ENCODE results near the gene HPCAL1. TPM values are rescaled to one million over a fixed set of nuclear protein-coding genes. Genes with fewer than 3 reads are reported as not detected.

The HPCAL1 gene
- total RNA-seq, 1 donor from 2014 or later, result 401 TPM

DNA sequence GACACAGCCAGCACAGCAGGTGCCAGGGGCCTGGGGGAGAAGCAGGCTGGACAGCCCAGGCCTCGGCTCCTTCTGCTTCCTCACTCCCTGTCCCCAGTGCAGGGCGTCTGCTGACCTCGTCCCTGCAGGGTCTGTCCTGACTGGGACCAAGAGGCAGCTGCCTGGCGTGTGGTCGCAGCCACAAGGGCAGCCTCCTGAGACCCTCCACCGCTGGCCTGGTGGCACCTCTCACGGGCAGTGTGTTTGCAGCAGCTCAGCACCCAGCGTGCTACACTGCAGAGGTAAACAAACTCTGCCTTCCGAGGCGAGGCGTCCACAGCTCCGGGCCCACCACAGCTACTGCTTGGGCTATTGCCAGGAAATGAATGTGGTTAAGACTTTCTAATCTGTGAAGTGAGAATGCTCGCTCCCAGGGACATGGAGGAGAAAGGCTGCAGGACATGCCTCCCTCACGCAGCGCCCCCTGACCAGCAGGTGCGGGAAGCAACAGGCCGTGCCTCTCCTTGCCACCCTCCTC is 46.1 kb upstream of the HPCAL1 start:
- Histone ChIP-seq H3K9me3 (no peaks in the 10 kb centered on the region), H3K27me3 (no peaks in the 10 kb centered on the region), H3K4me1 (no peaks in the 10 kb centered on the region), H3K27ac (no peak overlapping the region), H3K4me3 (no peak overlapping the region), H3K36me3 (no peaks in the 10 kb centered on the region)
- intact Hi-C loops (cut with DNase I), result no loop called here
- TF ChIP-seq, protein P1, sequence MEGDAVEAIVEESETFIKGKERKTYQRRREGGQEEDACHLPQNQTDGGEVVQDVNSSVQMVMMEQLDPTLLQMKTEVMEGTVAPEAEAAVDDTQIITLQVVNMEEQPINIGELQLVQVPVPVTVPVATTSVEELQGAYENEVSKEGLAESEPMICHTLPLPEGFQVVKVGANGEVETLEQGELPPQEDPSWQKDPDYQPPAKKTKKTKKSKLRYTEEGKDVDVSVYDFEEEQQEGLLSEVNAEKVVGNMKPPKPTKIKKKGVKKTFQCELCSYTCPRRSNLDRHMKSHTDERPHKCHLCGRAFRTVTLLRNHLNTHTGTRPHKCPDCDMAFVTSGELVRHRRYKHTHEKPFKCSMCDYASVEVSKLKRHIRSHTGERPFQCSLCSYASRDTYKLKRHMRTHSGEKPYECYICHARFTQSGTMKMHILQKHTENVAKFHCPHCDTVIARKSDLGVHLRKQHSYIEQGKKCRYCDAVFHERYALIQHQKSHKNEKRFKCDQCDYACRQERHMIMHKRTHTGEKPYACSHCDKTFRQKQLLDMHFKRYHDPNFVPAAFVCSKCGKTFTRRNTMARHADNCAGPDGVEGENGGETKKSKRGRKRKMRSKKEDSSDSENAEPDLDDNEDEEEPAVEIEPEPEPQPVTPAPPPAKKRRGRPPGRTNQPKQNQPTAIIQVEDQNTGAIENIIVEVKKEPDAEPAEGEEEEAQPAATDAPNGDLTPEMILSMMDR (IDR thresholded peaks at IDR 0.05), result no peak
- no peak for DNase-seq (ENCODE audit: low spot score in 2 of 2)

DNA sequence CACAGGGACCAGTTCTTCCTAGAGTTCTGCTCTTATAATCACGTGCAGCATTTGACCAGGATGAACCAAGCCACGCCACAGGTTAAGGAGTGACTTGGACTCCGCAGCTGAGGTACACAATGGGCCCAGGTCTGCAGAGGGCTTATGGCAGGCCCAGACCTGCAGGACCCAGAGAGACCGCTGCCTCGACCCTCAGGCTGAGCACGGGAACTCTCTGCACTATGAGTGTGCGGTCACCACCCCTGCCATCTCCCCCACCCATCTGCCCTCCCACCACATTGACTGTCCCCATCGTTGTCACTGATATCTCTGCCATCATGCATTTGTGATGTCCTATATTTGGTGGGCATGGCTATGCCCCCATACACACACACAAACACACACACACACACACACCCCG is 45.7 kb upstream of the HPCAL1 start:
- Histone ChIP-seq H3K9me3 (no peaks in the 10 kb centered on the region), H3K27ac (no peak overlapping the region), H3K27me3 (no peaks in the 10 kb centered on the region), H3K4me1 (no peaks in the 10 kb centered on the region), H3K4me3 (no peak overlapping the region), H3K36me3 (no peaks in the 10 kb centered on the region)
- no peak for DNase-seq (ENCODE audit: low spot score in 2 of 2)
- TF ChIP-seq, protein P1 (IDR thresholded peaks at IDR 0.05), result no peak
- intact Hi-C loops (cut with DNase I), result no loop called here

DNA sequence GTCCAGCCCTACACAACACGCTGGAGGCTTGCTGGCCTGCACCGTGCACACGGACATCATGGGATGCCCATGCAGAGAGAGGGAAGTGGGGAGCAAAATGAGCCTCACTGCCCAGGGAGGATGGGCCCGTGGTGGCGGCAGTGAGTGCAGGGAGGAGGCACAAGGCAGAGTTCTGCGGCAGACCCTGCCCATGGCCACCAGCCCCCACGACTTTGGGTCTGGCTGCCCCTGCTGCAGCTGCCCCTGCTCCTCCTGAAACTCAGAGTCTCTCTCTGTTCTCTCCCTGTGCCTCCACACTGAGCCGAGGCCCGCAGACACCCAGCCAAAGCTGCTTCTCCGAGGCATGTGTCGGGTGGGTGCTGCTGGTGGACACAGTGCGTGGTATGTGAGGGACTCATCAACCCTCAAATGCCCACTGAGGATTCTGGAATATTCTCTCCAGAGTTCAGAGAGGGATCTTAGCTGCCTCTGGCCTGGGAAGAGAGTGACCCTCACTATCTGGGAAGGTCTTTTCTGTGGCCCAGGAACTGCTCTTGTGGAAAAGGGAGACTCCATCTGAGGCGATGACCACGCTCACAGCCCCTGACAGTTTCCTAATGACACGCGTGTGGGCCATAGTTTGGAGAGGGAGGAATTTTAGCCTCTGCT is 45.1 kb upstream of the HPCAL1 start:
- intact Hi-C loops (cut with DNase I), result no loop called here
- no peak for DNase-seq (ENCODE audit: low spot score in 2 of 2)
- TF ChIP-seq, protein P1 (IDR thresholded peaks at IDR 0.05), result no peak
- Histone ChIP-seq H3K4me3 (no peak overlapping the region), H3K9me3 (no peaks in the 10 kb centered on the region), H3K27me3 (no peaks in the 10 kb centered on the region), H3K4me1 (no peaks in the 10 kb centered on the region), H3K27ac (no peak overlapping the region), H3K36me3 (no peaks in the 10 kb centered on the region)

DNA sequence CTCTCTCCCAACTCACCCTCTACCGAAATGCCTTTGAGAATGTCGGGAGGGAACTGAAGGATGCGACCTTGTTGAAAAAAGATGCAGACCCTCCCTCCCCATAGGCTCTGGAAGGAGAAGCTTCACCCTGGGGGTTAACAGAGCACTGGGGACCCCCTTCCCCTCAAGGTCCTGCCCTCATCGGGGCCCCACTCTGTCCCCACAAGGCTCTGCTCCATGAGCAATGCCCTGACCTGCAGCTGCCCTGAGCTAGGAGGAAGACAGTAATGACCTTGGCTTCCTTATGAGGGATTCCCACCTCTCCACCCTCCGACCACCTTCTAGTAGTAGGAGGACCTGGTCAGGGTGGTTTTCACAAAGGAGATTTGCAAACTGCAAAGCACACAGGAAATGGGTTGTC is 44.4 kb upstream of the HPCAL1 start:
- Histone ChIP-seq H3K27ac (no peak overlapping the region), H3K27me3 (no peaks in the 10 kb centered on the region), H3K9me3 (no peaks in the 10 kb centered on the region), H3K36me3 (no peaks in the 10 kb centered on the region), H3K4me3 (no peak overlapping the region), H3K4me1 (no peaks in the 10 kb centered on the region)
- intact Hi-C loops (cut with DNase I), result no loop called here
- no peak for DNase-seq (ENCODE audit: low spot score in 2 of 2)
- TF ChIP-seq, protein P1 (IDR thresholded peaks at IDR 0.05), result no peak

DNA sequence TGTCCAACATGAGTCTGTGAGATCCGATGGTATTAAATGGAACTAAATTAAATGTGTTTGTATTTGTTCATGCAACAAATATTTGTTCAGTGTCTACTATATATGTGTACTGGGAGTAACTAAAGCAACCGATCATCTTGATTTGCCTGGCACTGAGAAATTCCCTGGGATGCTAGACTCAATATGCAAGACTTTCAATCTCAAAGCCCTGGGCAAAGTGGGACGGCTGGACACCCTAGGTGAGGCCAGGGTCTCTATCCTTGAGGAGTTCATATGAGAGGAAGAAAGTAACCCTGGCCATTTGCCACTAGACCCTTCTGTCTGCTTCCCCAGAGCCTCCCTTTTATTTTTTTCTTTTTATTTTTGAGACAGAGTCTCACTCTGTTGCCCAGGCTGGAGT is 44.0 kb upstream of the HPCAL1 start:
- no peak overlapping the region for H3K27ac ChIP-seq
- no peak overlapping the region for H3K4me3 ChIP-seq
- intact Hi-C loops (cut with DNase I), result no loop called here
- H3K9me3 ChIP-seq, result no peaks in the 10 kb centered on the region
- DNase-seq (ENCODE audit: low spot score in 2 of 2), result no peak
- H3K4me1 ChIP-seq, result no peaks in the 10 kb centered on the region
- no peaks in the 10 kb centered on the region for H3K27me3 ChIP-seq
- no peaks in the 10 kb centered on the region for H3K36me3 ChIP-seq
- TF ChIP-seq, protein P1 (IDR thresholded peaks at IDR 0.05), result no peak
